ENCODE data around the gene ALG11.
A peak's percentile ranks its signal among the peaks of the same experiment; 100 is the strongest.

GRCh38 chr13:52026246-52026626, 14.0 kb downstream of the ALG11 start:
- TF ChIP-seq POLR2A (IDR thresholded peaks at IDR 0.05; ENCODE audit: extremely low read depth, insufficient read length) (no peak), MAX (IDR thresholded peaks at IDR 0.05; ENCODE audit: low read depth, low read length) (no peak)
- TF ChIP-seq, protein P1, sequence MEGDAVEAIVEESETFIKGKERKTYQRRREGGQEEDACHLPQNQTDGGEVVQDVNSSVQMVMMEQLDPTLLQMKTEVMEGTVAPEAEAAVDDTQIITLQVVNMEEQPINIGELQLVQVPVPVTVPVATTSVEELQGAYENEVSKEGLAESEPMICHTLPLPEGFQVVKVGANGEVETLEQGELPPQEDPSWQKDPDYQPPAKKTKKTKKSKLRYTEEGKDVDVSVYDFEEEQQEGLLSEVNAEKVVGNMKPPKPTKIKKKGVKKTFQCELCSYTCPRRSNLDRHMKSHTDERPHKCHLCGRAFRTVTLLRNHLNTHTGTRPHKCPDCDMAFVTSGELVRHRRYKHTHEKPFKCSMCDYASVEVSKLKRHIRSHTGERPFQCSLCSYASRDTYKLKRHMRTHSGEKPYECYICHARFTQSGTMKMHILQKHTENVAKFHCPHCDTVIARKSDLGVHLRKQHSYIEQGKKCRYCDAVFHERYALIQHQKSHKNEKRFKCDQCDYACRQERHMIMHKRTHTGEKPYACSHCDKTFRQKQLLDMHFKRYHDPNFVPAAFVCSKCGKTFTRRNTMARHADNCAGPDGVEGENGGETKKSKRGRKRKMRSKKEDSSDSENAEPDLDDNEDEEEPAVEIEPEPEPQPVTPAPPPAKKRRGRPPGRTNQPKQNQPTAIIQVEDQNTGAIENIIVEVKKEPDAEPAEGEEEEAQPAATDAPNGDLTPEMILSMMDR (IDR thresholded peaks at IDR 0.05; ENCODE audit: low read depth, low read length): peak; percentile 21
